ENCODE results near the gene AMY2B. TPM values are rescaled to one million over a fixed set of nuclear protein-coding genes. Genes with fewer than 3 reads are reported as not detected.
"Not testable (repeated sequence)": the region's sequence is repeated elsewhere in the genome, so short reads cannot be mapped to it uniquely, and the experiment has no call there.

The AMY2B gene
- total and polyA plus RNA-seq, 2 of the 13 experiments (the other 11 are each of a cell fraction or from before 2014, with no cell fraction given) = 1.3 to 1.9 TPM

GRCh38 chr1:103584537-103584936 lies 13.1 kb downstream of the AMY2B start (continued):
- no peak for TF ChIP-seq ZNF232 (CRISPR knock-in tag; IDR thresholded peaks at IDR 0.05; ENCODE audit: borderline replicate concordance)
- TF ChIP-seq ZKSCAN8 (CRISPR knock-in tag; IDR thresholded peaks at IDR 0.05; ENCODE audit: borderline replicate concordance) = no peak
- TF ChIP-seq NR0B2 (CRISPR knock-in tag; IDR thresholded peaks at IDR 0.05) = no peak
- TF ChIP-seq KLF13 (CRISPR knock-in tag; IDR thresholded peaks at IDR 0.05) = no peak
- no peak for TF ChIP-seq ATAD3A (CRISPR knock-in tag; IDR thresholded peaks at IDR 0.05)
- TF ChIP-seq SMYD3 (CRISPR knock-in tag; IDR thresholded peaks at IDR 0.05) = no peak
- TF ChIP-seq, protein P1, sequence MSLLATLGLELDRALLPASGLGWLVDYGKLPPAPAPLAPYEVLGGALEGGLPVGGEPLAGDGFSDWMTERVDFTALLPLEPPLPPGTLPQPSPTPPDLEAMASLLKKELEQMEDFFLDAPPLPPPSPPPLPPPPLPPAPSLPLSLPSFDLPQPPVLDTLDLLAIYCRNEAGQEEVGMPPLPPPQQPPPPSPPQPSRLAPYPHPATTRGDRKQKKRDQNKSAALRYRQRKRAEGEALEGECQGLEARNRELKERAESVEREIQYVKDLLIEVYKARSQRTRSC (CRISPR knock-in tag; IDR thresholded peaks at IDR 0.05; ENCODE audit: low read depth) = no peak
- TF ChIP-seq, protein P2, sequence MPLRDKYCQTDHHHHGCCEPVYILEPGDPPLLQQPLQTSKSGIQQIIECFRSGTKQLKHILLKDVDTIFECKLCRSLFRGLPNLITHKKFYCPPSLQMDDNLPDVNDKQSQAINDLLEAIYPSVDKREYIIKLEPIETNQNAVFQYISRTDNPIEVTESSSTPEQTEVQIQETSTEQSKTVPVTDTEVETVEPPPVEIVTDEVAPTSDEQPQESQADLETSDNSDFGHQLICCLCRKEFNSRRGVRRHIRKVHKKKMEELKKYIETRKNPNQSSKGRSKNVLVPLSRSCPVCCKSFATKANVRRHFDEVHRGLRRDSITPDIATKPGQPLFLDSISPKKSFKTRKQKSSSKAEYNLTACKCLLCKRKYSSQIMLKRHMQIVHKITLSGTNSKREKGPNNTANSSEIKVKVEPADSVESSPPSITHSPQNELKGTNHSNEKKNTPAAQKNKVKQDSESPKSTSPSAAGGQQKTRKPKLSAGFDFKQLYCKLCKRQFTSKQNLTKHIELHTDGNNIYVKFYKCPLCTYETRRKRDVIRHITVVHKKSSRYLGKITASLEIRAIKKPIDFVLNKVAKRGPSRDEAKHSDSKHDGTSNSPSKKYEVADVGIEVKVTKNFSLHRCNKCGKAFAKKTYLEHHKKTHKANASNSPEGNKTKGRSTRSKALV (CRISPR knock-in tag; IDR thresholded peaks at IDR 0.05) = no peak

GRCh38 chr1:103602740-103603139 lies 31.4 kb downstream of the AMY2B start:
- H3K4me2 ChIP-seq (ENCODE audit: low read depth, low read length); BruUV-seq (replicated peaks); H3K4me3 ChIP-seq (replicated peaks in 1 of 3; ENCODE audit: insufficient read depth in 1 of 3, low read depth in 2 of 3, low read length in 3 of 3); ATAC-seq; H3K27ac ChIP-seq (ENCODE audit: extremely low read length, insufficient read depth, low read length); in situ Hi-C loops (cut with HindIII; ENCODE audit: extremely low pct_ligation_motif_present, low pct_unique_long_range_greater_than_20kb); H3K27me3 ChIP-seq (ENCODE audit: control insufficient read depth in 1 of 2, insufficient read depth in 2 of 2, low read length in 2 of 2); H3K9ac ChIP-seq (ENCODE audit: insufficient read depth, low read depth, low read length); POLR2A ChIA-PET; H3K4me1 ChIP-seq (ENCODE audit: insufficient read depth, low read length); H3K36me3 ChIP-seq (replicated peaks in 1 of 2; ENCODE audit: control insufficient read depth in 1 of 2, insufficient read depth in 2 of 2, low read length in 2 of 2); H2AFZ ChIP-seq (ENCODE audit: low read length); CTCF ChIA-PET (ENCODE audit: low intra/inter-chr PET ratio, low total read pairs); intact Hi-C loops (cut with micrococcal nuclease; ENCODE audit: unreplicated experiment); DNase-seq (ENCODE audit: low spot score); H3K79me2 ChIP-seq (ENCODE audit: insufficient read depth, low read length); H4K20me1 ChIP-seq (ENCODE audit: insufficient read depth, low read length); H3K9me3 ChIP-seq (ENCODE audit: low read length); FAIRE-seq: not testable (repeated sequence)
- no CpG with 5 or more reads among the region's 3 CpGs for WGBS (ENCODE audit: low lambda C conversion rate)

Data from HepG2 (cell line).